Measurements from ENCODE around the gene ERF.

Gene ERF
- 3.2 to 20.7 (median 9.4) reads per million in 18 experiments for total RNA-seq

DNA sequence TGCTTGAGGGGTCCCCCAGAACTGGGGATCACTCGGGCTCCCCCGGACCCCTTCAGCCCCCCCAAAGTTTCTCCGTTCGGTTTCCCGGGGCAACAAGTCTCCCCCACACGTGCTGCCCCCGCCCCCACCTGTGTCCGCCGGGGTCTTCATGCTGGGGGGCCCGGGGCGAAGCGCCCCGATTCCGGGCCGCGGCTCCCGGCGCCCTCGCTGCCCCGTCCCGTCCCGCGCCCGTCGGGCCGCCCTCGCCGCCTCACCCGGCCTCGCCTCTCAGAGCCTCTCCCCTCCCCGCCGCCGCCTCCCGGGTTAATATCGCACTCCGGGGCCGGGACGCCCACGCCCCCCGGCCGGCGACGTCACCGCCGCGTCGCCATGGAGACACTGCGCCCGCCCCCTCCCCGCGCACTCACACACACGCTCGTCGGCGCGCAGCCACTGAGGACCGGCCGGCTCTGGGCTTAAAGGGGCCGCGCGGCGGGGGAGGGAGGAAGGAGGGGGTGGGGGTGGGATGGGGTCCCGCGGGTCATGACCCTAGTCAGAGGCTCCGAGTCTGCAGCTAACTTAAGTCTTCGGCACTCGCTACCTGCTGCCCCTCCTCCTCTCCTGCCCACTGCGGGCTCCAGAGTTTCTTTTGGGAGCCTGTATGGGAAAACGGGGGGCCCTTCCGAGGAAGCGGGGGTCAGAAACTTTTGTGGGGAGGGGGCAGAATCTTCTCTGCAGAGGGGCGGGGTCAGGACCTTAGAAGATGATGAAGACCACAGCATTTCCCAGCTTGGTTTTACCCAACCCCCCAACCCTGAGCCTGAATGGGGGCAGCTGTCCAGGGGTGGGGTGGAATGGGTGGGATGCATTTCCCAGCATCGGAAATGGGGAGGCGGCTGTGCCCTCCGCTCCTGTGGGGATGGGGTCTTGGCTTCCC is at the start of gene ERF:
Gene ERF (minus strand): TSS at position 279 of the 916 bp plus-strand sequence. CDS start 129 bp downstream, at position 150.
- peak; percentile 94 to 95 for DNase-seq

- DNase-seq, result no peak
Measured at GRCh38 chr19:42303876-42304275, 48.9 kb upstream of the ERF start.

- no peak for DNase-seq
Measured at GRCh38 chr19:42303101-42303464, 48.2 kb upstream of the ERF start.

GRCh38 chr19:42301646-42302203 is 46.8 kb upstream of the ERF start, which contains the start of gene PRR19:
TSS of gene PRR19 (plus strand) at chr19:42302132. CDS start at chr19:42309585, 7,453 bp downstream.
- no peak for DNase-seq

DNA sequence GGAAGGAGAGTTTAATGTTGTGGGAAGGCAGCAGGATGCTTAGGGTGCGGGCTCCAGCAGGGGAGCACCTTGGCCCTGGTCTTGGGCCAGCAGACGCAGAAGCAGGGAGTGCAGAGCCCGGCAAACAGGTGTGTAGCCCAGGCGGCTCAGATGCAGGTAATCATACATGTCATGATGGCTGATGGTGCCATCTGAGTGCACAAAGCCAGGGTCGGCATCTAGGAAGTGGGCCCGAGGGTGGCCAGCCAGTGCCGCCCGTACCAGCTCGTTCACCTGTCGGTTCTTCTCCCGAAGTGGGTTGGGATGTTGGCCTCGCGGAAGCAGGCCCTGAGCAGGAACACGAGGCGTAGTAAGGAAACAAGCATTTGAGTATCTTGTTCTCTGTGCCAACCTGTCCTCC is 42.1 kb upstream of the ERF start:
- DNase-seq, result no peak

- DNase-seq, result peak; percentile 64 to 69
Measured at GRCh38 chr19:42295831-42296525, 41.0 kb upstream of the ERF start.

DNA sequence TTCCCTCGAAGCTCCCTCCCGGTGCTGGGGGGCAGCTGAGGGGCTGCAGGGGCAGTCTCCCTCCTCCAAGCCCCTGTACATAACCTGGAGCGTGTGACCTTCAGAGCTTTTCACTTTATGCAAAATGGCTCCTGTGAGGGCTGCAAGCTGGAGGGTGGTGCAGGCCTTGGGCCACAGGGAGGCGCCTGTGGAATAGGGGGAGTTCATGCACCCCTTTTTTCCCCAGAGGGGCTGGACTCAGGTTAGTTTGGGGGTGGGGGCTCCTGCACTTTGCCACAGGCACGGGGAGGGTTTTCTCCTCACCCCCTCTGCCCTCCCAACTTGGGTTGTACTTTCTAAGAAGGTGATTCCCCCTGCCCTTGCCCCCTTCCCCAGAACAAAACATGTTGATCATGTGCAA is 40.4 kb upstream of the ERF start:
- DNase-seq, result no peak

GRCh38 chr19:42294471-42295137 is 39.7 kb upstream of the ERF start:
- no peak for DNase-seq

DNA sequence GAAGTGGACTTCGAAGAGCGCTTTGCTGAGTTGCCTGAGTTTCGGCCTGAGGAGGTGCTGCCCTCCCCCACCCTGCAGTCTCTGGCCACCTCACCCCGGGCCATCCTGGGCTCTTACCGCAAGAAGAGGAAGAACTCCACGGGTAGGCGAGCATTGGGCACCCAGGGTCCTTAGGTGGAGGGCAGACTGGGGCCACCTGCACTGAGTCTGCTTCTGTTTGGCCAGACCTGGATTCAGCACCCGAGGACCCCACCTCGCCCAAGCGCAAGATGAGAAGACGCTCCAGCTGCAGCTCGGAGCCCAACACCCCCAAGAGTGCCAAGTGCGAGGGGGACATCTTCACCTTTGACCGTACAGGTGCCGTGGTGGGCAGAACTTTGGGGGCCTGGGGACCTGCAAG is 39.0 kb upstream of the ERF start:
- DNase-seq, result no peak

DNA sequence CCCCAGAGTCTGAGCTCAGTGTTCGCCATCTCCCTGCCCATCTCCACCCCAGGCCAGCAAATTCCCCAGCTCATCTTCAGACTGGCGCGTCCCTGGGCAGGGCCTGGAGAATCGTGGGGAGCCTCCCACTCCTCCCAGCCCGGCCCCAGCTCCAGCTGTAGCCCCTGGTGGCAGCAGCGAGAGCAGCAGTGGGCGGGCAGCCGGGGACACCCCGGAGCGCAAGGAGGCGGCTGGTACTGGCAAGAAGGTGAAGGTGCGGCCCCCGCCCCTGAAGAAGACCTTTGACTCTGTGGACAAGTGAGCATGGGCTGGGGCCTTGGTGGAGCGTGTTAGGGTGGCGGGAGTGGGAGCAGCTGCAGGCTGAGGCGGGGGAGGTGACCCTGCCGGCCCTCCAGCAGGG is 38.6 kb upstream of the ERF start:
- DNase-seq, result no peak

GRCh38 chr19:42292963-42293362 is 38.0 kb upstream of the ERF start:
- no peak for DNase-seq

DNA sequence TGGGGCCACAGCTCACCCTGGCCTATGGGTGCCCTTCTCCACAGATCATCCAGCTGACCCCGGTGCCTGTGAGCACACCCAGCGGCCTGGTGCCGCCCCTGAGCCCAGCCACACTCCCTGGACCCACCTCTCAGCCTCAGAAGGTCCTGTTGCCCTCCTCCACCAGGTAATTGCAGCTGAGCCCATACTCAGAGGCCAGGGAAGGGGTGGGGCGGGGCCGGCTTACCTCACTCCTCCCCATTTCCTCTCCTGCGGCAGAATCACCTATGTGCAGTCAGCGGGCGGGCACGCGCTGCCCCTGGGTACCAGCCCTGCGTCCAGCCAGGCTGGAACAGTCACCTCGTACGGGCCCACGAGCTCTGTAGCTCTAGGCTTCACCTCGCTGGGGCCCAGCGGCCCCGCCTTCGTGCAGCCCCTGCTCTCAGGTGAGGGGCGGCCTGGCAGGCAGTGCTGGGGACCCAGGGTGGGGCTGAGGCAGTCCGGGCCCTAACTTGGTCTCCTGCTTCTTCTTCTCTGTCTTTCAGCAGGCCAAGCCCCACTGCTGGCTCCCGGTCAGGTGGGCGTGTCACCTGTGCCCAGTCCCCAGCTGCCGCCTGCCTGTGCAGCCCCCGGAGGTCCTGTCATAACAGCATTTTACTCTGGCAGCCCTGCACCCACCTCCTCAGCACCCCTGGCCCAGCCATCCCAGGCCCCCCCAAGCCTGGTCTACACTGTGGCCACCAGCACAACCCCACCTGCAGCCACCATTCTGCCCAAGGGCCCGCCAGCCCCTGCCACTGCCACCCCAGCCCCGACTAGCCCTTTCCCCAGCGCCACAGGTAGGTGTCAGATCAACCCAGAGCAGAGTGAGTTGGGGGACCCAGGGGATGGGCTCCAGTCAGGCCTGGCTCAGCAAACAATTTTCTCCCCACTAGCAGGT is 37.4 kb upstream of the ERF start:
- no peak for DNase-seq

- no peak for DNase-seq
Measured at GRCh38 chr19:42291435-42291810, 36.5 kb upstream of the ERF start.

DNA sequence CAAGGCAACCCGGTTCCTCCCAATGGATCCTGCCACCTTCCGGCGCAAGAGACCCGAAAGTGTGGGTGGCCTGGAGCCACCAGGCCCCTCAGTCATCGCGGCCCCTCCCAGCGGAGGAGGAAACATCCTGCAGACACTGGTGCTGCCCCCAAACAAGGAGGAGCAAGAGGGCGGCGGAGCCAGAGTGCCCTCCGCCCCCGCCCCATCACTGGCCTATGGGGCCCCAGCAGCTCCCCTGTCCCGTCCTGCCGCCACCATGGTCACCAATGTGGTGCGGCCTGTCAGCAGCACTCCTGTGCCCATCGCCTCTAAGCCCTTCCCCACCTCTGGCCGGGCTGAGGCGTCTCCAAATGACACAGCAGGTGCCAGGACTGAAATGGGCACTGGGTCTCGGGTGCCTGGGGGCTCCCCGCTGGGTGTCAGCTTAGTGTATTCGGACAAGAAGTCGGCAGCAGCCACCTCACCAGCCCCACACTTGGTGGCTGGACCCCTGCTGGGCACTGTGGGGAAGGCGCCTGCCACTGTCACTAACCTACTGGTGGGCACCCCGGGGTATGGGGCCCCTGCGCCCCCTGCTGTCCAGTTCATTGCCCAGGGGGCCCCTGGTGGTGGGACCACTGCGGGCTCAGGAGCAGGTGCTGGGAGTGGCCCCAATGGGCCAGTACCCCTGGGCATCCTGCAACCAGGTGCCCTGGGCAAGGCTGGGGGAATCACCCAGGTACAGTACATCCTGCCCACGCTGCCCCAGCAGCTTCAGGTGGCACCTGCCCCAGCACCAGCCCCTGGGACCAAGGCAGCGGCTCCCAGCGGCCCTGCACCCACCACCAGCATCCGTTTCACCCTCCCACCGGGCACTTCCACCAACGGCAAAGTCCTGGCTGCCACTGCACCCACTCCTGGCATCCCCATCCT is 35.9 kb upstream of the ERF start:
- DNase-seq, result no peak

DNA sequence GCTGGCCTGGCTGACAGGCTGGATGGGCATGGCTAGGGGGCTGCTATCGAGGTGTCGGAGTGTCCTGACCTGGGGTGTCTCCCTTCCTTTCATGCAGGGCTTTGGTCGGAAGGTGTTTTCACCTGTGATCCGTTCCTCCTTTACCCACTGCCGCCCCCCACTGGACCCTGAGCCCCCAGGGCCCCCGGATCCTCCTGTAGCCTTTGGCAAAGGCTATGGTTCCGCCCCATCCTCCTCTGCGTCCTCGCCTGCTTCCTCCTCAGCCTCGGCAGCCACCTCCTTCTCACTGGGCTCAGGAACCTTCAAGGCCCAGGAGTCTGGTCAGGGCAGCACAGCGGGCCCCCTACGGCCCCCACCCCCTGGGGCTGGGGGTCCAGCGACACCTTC is 35.2 kb upstream of the ERF start:
- DNase-seq, result no peak

GRCh38 chr19:42289556-42290041 is 34.7 kb upstream of the ERF start:
- DNase-seq, result no peak

GRCh38 chr19:42288881-42289555 is 34.1 kb upstream of the ERF start:
- DNase-seq, result no peak

GRCh38 chr19:42288387-42288786 is 33.5 kb upstream of the ERF start:
- peak; percentile 35 to 39 for DNase-seq

- no peak for DNase-seq
Measured at GRCh38 chr19:42287827-42288107, 32.8 kb upstream of the ERF start.
